NB4 (cell line): ENCODE data around the gene AGAP5.
"Not testable (repeated sequence)": the region's sequence is repeated elsewhere in the genome, so short reads cannot be mapped to it uniquely, and the experiment has no call there.

Experiments used
- DNase-seq: peaks from one replicate; pipeline ENCODE4 v3.0.0; 2010; ENCODE audit warnings: low read depth
- H3K4me3 ChIP-seq: one replicate; pipeline ENCODE4 v1.5.1; 2011; ENCODE audit warnings: mild to moderate bottlenecking, low read depth, low read length, moderate library complexity

Gene AGAP5

GRCh38 chr10:73707628-73708027, 9.7 kb upstream of the AGAP5 start:
- not testable (repeated sequence) for DNase-seq, H3K4me3 ChIP-seq

GRCh38 chr10:73706488-73706887, 8.6 kb upstream of the AGAP5 start:
- H3K4me3 ChIP-seq, DNase-seq: not testable (repeated sequence)

GRCh38 chr10:73705506-73706072, 7.7 kb upstream of the AGAP5 start:
- not testable (repeated sequence) for DNase-seq, H3K4me3 ChIP-seq

GRCh38 chr10:73703924-73704323, 6.0 kb upstream of the AGAP5 start:
- not testable (repeated sequence) for DNase-seq, H3K4me3 ChIP-seq

- not testable (repeated sequence) for DNase-seq, H3K4me3 ChIP-seq
Measured at GRCh38 chr10:73698819-73699218, 910 bp upstream of the AGAP5 start.

GRCh38 chr10:73695302-73695701, 2.6 kb downstream of the AGAP5 start:
- H3K4me3 ChIP-seq, DNase-seq: not testable (repeated sequence)

GRCh38 chr10:73690755-73691154, 7.2 kb downstream of the AGAP5 start:
- not testable (repeated sequence) for DNase-seq, H3K4me3 ChIP-seq

- not testable (repeated sequence) for H3K4me3 ChIP-seq, DNase-seq
Measured at GRCh38 chr10:73689596-73689995, 8.3 kb downstream of the AGAP5 start.

- not testable (repeated sequence) for H3K4me3 ChIP-seq, DNase-seq
Measured at GRCh38 chr10:73687641-73688040, 10.3 kb downstream of the AGAP5 start.

GRCh38 chr10:73674546-73674945, 23.4 kb downstream of the AGAP5 start:
- not testable (repeated sequence) for DNase-seq, H3K4me3 ChIP-seq

- H3K4me3 ChIP-seq, DNase-seq: not testable (repeated sequence)
Measured at GRCh38 chr10:73668378-73668777, 29.5 kb downstream of the AGAP5 start.

- H3K4me3 ChIP-seq, DNase-seq: not testable (repeated sequence)
Measured at GRCh38 chr10:73666153-73666809, 31.6 kb downstream of the AGAP5 start.

- not testable (repeated sequence) for DNase-seq, H3K4me3 ChIP-seq
Measured at GRCh38 chr10:73665581-73665980, 32.3 kb downstream of the AGAP5 start.

GRCh38 chr10:73664156-73665040, 33.5 kb downstream of the AGAP5 start:
- not testable (repeated sequence) for DNase-seq, H3K4me3 ChIP-seq

- H3K4me3 ChIP-seq, DNase-seq: not testable (repeated sequence)
Measured at GRCh38 chr10:73663621-73664020, 34.3 kb downstream of the AGAP5 start.

- not testable (repeated sequence) for H3K4me3 ChIP-seq, DNase-seq
Measured at GRCh38 chr10:73662705-73663104, 35.2 kb downstream of the AGAP5 start.
